Measurements from ENCODE around the gene CSN1S1.

DNA sequence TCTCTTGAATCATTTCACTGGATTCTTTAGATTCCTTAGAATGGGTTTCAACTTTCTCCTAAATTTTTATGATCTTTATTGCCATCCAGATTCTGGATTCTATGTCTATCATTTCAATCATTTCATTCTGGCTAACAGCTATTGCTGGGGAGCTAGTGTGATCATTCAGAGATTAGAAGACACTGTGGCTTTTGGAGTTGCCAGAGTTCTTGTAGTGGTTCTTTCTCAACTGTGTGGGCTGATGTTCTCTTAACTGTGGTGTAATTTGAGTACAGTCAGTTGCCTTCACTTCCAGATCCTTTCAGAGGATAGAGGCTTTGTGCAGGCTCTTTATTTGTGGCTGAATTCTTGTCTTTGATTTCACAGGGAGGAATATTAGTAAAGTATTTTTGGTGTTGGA is 46.7 kb downstream of the CSN1S1 start:
- TF ChIP-seq, protein P1, sequence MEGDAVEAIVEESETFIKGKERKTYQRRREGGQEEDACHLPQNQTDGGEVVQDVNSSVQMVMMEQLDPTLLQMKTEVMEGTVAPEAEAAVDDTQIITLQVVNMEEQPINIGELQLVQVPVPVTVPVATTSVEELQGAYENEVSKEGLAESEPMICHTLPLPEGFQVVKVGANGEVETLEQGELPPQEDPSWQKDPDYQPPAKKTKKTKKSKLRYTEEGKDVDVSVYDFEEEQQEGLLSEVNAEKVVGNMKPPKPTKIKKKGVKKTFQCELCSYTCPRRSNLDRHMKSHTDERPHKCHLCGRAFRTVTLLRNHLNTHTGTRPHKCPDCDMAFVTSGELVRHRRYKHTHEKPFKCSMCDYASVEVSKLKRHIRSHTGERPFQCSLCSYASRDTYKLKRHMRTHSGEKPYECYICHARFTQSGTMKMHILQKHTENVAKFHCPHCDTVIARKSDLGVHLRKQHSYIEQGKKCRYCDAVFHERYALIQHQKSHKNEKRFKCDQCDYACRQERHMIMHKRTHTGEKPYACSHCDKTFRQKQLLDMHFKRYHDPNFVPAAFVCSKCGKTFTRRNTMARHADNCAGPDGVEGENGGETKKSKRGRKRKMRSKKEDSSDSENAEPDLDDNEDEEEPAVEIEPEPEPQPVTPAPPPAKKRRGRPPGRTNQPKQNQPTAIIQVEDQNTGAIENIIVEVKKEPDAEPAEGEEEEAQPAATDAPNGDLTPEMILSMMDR (conservative IDR thresholded peaks at IDR 0.05; ENCODE audit: low read length), result no peak
- TF ChIP-seq EZH2phosphoT487 (IDR thresholded peaks at IDR 0.05; ENCODE audit: borderline replicate concordance), result no peak
